LNCAP (cell line): ENCODE measurements around the gene NOL3.

ENCODE experiments used
- CTCF ChIP-seq: fragments of 450-650 bp; IDR thresholded peaks from 2 replicates; pipeline ENCODE4 v1.5.1; 2017; ENCODE audit warnings: mild to moderate bottlenecking

NOL3 gene

GRCh38 chr16:67202426-67202825, 32.1 kb downstream of the NOL3 start:
- no peak for TF ChIP-seq CTCF

- no peak for TF ChIP-seq CTCF
Observed at GRCh38 chr16:67202956-67203493, 32.7 kb downstream of the NOL3 start.

GRCh38 chr16:67204076-67204475, 33.7 kb downstream of the NOL3 start:
- TF ChIP-seq CTCF, result no peak

GRCh38 chr16:67206129-67206837, 35.9 kb downstream of the NOL3 start:
- no peak for TF ChIP-seq CTCF

- no peak for TF ChIP-seq CTCF
Observed at GRCh38 chr16:67206838-67207248, 36.5 kb downstream of the NOL3 start.

GRCh38 chr16:67207249-67208091, 37.1 kb downstream of the NOL3 start:
- no peak for TF ChIP-seq CTCF

- TF ChIP-seq CTCF, result no peak
Observed at GRCh38 chr16:67208154-67208896, 38.0 kb downstream of the NOL3 start.
